ENCODE results near the gene RENBP. TPM values are rescaled to one million over a fixed set of nuclear protein-coding genes. Genes with fewer than 3 reads are reported as not detected.

Gene RENBP
- total RNA-seq, 1 donor, result 6.5 TPM

DNA sequence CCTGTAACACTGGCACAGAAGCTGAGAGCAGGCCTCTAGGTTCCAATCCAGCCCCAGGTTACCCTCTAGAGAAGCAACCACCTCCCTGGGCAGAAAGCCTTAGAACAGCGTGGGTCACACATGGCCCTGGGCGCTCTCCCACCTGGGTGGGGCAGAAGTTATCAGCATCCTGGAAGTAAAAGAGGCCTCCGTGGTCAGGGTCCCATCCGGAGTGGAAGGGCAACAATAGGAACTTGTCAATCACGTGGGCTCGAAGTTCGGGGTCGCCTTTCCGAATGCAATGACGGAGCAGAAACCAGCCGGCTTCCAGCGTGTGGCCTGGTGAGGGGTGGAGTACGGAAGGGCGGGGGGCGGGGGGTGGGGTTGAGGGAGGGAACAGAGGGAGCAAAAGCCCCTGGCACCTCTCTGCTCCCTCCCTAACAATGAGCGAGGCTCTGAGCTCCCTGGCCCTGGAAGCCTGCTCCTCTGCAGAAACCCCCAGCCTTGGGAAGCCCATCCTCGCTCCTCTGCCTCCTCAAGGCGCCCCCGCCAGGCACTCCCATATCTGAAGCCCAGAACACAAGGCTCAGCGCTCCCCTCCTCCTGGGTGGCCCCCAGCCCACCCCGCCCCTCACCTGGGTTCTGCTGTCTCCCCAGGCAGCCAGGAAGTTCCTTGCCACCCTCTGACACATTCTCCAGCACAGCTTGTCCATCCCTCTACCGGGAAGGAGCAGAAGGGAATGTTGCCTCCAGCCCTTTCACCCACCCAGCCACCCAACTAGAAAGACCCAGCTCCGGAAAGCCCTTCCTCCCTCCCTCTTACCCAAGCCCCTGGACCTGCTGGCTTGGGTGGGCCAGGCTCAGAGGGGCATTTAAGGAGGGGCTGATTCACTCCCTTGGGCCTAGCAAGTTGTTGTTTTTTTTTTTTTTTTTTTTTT, 2.8 kb downstream of the RENBP start:
- no peak for DNase-seq (ENCODE audit: insufficient read length, low spot score, missing footprints)
- H3K79me2 ChIP-seq (ENCODE audit: insufficient read depth, low read length), result no peaks in the 10 kb centered on the region
- no peak overlapping the region for H3K27ac ChIP-seq (ENCODE audit: low read depth, low read length)
- no peaks in the 10 kb centered on the region for H3K9me3 ChIP-seq (ENCODE audit: low read depth, low read length)
- TF ChIP-seq, protein P1, sequence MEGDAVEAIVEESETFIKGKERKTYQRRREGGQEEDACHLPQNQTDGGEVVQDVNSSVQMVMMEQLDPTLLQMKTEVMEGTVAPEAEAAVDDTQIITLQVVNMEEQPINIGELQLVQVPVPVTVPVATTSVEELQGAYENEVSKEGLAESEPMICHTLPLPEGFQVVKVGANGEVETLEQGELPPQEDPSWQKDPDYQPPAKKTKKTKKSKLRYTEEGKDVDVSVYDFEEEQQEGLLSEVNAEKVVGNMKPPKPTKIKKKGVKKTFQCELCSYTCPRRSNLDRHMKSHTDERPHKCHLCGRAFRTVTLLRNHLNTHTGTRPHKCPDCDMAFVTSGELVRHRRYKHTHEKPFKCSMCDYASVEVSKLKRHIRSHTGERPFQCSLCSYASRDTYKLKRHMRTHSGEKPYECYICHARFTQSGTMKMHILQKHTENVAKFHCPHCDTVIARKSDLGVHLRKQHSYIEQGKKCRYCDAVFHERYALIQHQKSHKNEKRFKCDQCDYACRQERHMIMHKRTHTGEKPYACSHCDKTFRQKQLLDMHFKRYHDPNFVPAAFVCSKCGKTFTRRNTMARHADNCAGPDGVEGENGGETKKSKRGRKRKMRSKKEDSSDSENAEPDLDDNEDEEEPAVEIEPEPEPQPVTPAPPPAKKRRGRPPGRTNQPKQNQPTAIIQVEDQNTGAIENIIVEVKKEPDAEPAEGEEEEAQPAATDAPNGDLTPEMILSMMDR (IDR thresholded peaks at IDR 0.05; ENCODE audit: extremely low read depth, low read depth, low read length), result no peak
- no peak overlapping the region for H3K4me3 ChIP-seq (ENCODE audit: insufficient read depth, low read length)
- H3K4me1 ChIP-seq (ENCODE audit: insufficient read depth, low read length), result no peaks in the 10 kb centered on the region
- no peaks in the 10 kb centered on the region for H4K20me1 ChIP-seq (ENCODE audit: insufficient read depth, low read length)
- no peaks in the 10 kb centered on the region for H3K36me3 ChIP-seq (ENCODE audit: insufficient read depth, low read length)
- peaks cover 5% of the 10 kb centered on the region for H3K27me3 ChIP-seq (ENCODE audit: insufficient read depth, low read length)
- H3K4me2 ChIP-seq (ENCODE audit: insufficient read depth, low read length), result no peak overlapping the region
- no peak overlapping the region for H2AFZ ChIP-seq (ENCODE audit: low read length)

GRCh38 chrX:153939573-153939972, 4.9 kb downstream of the RENBP start:
- Histone ChIP-seq H2AFZ (ENCODE audit: low read length) (no peak overlapping the region), H3K27me3 (ENCODE audit: insufficient read depth, low read length) (peaks cover 5% of the 10 kb centered on the region), H3K9me3 (ENCODE audit: low read depth, low read length) (no peaks in the 10 kb centered on the region), H4K20me1 (ENCODE audit: insufficient read depth, low read length) (no peaks in the 10 kb centered on the region), H3K27ac (ENCODE audit: low read depth, low read length) (no peak overlapping the region), H3K4me2 (ENCODE audit: insufficient read depth, low read length) (no peak overlapping the region), H3K79me2 (ENCODE audit: insufficient read depth, low read length) (peaks cover under 1% of the 10 kb centered on the region), H3K36me3 (ENCODE audit: insufficient read depth, low read length) (no peaks in the 10 kb centered on the region), H3K4me3 (ENCODE audit: insufficient read depth, low read length) (no peak overlapping the region), H3K4me1 (ENCODE audit: insufficient read depth, low read length) (no peaks in the 10 kb centered on the region)
- TF ChIP-seq, protein P1 (IDR thresholded peaks at IDR 0.05; ENCODE audit: extremely low read depth, low read depth, low read length), result no peak
- no peak for DNase-seq (ENCODE audit: insufficient read length, low spot score, missing footprints)

DNA sequence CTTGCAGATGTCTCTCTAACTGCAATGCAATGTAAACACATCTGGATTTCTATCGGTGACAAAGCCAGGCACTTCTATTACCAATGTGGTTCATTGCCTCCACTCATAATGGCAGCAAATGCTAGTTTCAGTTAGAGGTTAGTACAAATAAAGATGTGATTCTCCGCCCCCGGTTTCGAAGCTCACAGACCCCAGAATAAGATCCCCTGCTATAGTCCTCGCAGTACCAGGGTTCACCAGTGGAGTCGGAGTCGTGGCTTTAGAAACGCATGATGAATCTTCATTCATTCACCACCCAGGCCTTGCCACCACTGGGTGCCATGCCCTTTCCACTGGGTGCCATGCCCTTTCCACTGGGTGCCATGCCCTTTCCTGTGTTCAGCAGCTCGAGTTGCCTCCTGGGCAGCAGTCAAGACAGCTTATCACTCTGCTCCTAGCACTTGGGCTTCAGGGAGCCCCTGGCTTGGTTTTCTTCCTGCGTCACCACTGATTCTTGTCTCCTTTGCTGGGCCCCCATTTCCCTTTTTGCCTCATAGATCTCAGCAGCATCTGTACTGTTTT, 6.1 kb downstream of the RENBP start:
- no peak overlapping the region for H3K27ac ChIP-seq (ENCODE audit: low read depth, low read length)

More for the DNA sequence above, 6.1 kb downstream of the RENBP start:
- Histone ChIP-seq H3K9me3 (ENCODE audit: low read depth, low read length) (no peaks in the 10 kb centered on the region), H3K4me3 (ENCODE audit: insufficient read depth, low read length) (no peak overlapping the region), H3K27me3 (ENCODE audit: insufficient read depth, low read length) (peaks cover 5% of the 10 kb centered on the region), H2AFZ (ENCODE audit: low read length) (no peak overlapping the region), H3K4me1 (ENCODE audit: insufficient read depth, low read length) (peaks cover 7% of the 10 kb centered on the region), H4K20me1 (ENCODE audit: insufficient read depth, low read length) (peaks cover 11% of the 10 kb centered on the region), H3K36me3 (ENCODE audit: insufficient read depth, low read length) (no peaks in the 10 kb centered on the region), H3K79me2 (ENCODE audit: insufficient read depth, low read length) (peaks cover 13% of the 10 kb centered on the region), H3K4me2 (ENCODE audit: insufficient read depth, low read length) (no peak overlapping the region)
- TF ChIP-seq, protein P1 (IDR thresholded peaks at IDR 0.05; ENCODE audit: extremely low read depth, low read depth, low read length), result no peak
- DNase-seq (ENCODE audit: insufficient read length, low spot score, missing footprints), result no peak
